ENCODE measurements around the gene ACOT12.

DNA sequence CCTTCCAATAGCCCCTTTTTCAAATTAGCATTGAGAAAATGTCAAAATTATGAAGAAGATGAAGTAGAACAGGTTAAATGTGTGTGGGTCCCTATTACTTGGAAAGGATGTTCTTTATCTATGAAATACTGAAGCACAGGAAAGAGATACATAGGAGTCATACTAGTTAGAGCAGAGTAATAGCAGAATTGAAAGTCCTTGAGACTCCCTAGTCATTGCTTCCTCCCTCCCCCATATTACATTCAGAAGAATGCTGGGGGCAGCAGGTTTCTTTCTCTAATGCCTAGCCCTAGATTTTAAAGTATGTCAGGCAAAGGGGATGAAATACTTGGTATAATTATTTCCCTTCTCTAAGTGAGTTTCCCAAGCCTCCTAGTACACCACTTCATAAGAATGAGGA, 88.1 kb downstream of the ACOT12 start:
- TF ChIP-seq, protein P1, sequence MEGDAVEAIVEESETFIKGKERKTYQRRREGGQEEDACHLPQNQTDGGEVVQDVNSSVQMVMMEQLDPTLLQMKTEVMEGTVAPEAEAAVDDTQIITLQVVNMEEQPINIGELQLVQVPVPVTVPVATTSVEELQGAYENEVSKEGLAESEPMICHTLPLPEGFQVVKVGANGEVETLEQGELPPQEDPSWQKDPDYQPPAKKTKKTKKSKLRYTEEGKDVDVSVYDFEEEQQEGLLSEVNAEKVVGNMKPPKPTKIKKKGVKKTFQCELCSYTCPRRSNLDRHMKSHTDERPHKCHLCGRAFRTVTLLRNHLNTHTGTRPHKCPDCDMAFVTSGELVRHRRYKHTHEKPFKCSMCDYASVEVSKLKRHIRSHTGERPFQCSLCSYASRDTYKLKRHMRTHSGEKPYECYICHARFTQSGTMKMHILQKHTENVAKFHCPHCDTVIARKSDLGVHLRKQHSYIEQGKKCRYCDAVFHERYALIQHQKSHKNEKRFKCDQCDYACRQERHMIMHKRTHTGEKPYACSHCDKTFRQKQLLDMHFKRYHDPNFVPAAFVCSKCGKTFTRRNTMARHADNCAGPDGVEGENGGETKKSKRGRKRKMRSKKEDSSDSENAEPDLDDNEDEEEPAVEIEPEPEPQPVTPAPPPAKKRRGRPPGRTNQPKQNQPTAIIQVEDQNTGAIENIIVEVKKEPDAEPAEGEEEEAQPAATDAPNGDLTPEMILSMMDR (IDR thresholded peaks at IDR 0.05), result no peak
- TF ChIP-seq JUN (CRISPR knock-in tag; IDR thresholded peaks at IDR 0.05), result no peak
- no peak for TF ChIP-seq ZNF423 (CRISPR knock-in tag; IDR thresholded peaks at IDR 0.05)
- no peak for TF ChIP-seq CREM (CRISPR knock-in tag; IDR thresholded peaks at IDR 0.05)
- no peak for TF ChIP-seq ATF2 (CRISPR knock-in tag; IDR thresholded peaks at IDR 0.05; ENCODE audit: borderline replicate concordance, low read depth)
- no peak for TF ChIP-seq GABPB1 (CRISPR knock-in tag; IDR thresholded peaks at IDR 0.05)
- no peak for TF ChIP-seq E2F5 (CRISPR knock-in tag; IDR thresholded peaks at IDR 0.05)
